DMS53 treated with DMSO at 0.1 percent for 48 hours (cell line): ENCODE results near the gene WNK1.

Experiments
- DNase-seq: peaks from one replicate; lab custom pipeline; 2025; ENCODE audit not compliant: unreplicated experiment; lab: John Stamatoyannopoulos, UW

The WNK1 gene

GRCh38 chr12:852864-853263, 100.5 kb downstream of the WNK1 start:
- no peak for DNase-seq

GRCh38 chr12:857611-858010, 105.2 kb downstream of the WNK1 start:
- DNase-seq = no peak

- no peak for DNase-seq
Measured at GRCh38 chr12:862303-862911, 110.0 kb downstream of the WNK1 start.

GRCh38 chr12:863285-863684, 110.9 kb downstream of the WNK1 start:
- no peak for DNase-seq

- DNase-seq = no peak
Measured at GRCh38 chr12:865614-866013, 113.2 kb downstream of the WNK1 start.

- no peak for DNase-seq
Measured at GRCh38 chr12:867905-868304, 115.5 kb downstream of the WNK1 start.

GRCh38 chr12:868722-869121, 116.3 kb downstream of the WNK1 start:
- DNase-seq = no peak

- DNase-seq = no peak
Measured at GRCh38 chr12:870378-870777, 118.0 kb downstream of the WNK1 start.

GRCh38 chr12:873954-874353, 121.6 kb downstream of the WNK1 start:
- DNase-seq = no peak

- DNase-seq = no peak
Measured at GRCh38 chr12:879641-880040, 127.3 kb downstream of the WNK1 start.

- no peak for DNase-seq
Measured at GRCh38 chr12:880656-881055, 128.3 kb downstream of the WNK1 start.

- no peak for DNase-seq
Measured at GRCh38 chr12:884746-885414, 132.5 kb downstream of the WNK1 start.

- DNase-seq = no peak
Measured at GRCh38 chr12:885701-886100, 133.3 kb downstream of the WNK1 start.

- no peak for DNase-seq
Measured at GRCh38 chr12:886206-886605, 133.8 kb downstream of the WNK1 start.

GRCh38 chr12:894226-894625, 141.8 kb downstream of the WNK1 start:
- no peak for DNase-seq

- no peak for DNase-seq
Measured at GRCh38 chr12:896031-896430, 143.7 kb downstream of the WNK1 start.

- no peak for DNase-seq
Measured at GRCh38 chr12:897386-897785, 145.0 kb downstream of the WNK1 start.

GRCh38 chr12:902581-902980, 150.2 kb downstream of the WNK1 start:
- DNase-seq = no peak

GRCh38 chr12:903055-903454, 150.7 kb downstream of the WNK1 start:
- no peak for DNase-seq

- DNase-seq = no peak
Measured at GRCh38 chr12:904010-904414, 151.6 kb downstream of the WNK1 start.

- no peak for DNase-seq
Measured at GRCh38 chr12:905261-906031, 153.1 kb downstream of the WNK1 start.

GRCh38 chr12:906062-906585, 153.7 kb downstream of the WNK1 start:
- DNase-seq = no peak
